Caco-2 (cell line): ENCODE measurements around the gene KCNK7. TPM values are rescaled to one million over a fixed set of nuclear protein-coding genes. Genes with fewer than 3 reads are reported as not detected.

ENCODE experiments used
- microRNA-seq: library from miRNA; unstranded; fragments of <30 nt; microRNA quantifications from one replicate; pipeline ENCODE4 v1.2.0, GENCODE V29; 2022
- total RNA-seq: library from RNA; stranded (reverse); gene quantifications from 2 replicates; pipeline ENCODE4 v1.2.3, GENCODE V29; 2022

Gene KCNK7
- total RNA-seq, 1 experiment from 2014 or later, result 0.39 TPM

Small RNAs within 50 kb of the gene (microRNA-seq; reads per million reads assigned to microRNA genes)
- not detected for gene MIR4690

Other genes starting within 250 kb of the KCNK7 start
- gene TIGD3, start 241.0 kb downstream of the KCNK7 start, total RNA-seq, result 3.0 and 3.2 TPM in 2 replicates
- gene SLC25A45, start 213.2 kb downstream of the KCNK7 start, total RNA-seq, result 8.1 and 8.5 TPM in 2 replicates
- gene FRMD8, start 209.2 kb downstream of the KCNK7 start, total RNA-seq, result 35.1 and 38.2 TPM in 2 replicates
- 235 and 254 TPM in 2 replicates for gene NEAT1, start 173.0 kb downstream of the KCNK7 start, total RNA-seq
- gene MALAT1, start 96.8 kb downstream of the KCNK7 start, total RNA-seq, result 4,797 and 4,914 TPM in 2 replicates
- 123 and 124 TPM in 2 replicates for gene SCYL1, start 70.7 kb downstream of the KCNK7 start, total RNA-seq
- 87.2 and 91.2 TPM in 2 replicates for gene LTBP3, start 37.4 kb downstream of the KCNK7 start, total RNA-seq
- 52.9 and 53.9 TPM in 2 replicates for gene ZNRD2, start 25.3 kb downstream of the KCNK7 start, total RNA-seq
- 24.0 and 26.9 TPM in 2 replicates for gene FAM89B, start 23.3 kb downstream of the KCNK7 start, total RNA-seq
- gene EHBP1L1, start 19.7 kb downstream of the KCNK7 start, total RNA-seq, result 19.2 and 19.6 TPM in 2 replicates
- gene MAP3K11, start 18.4 kb upstream of the KCNK7 start, total RNA-seq, result 80.5 and 89.2 TPM in 2 replicates
- gene PCNX3, start 20.0 kb upstream of the KCNK7 start, total RNA-seq, result 52.7 and 52.8 TPM in 2 replicates
- 30.5 and 35.1 TPM in 2 replicates for gene SIPA1, start 42.3 kb upstream of the KCNK7 start, total RNA-seq
- gene RELA, start 67.1 kb upstream of the KCNK7 start, total RNA-seq, result 51.2 and 54.9 TPM in 2 replicates
- 60.2 and 70.1 TPM in 2 replicates for gene KAT5, start 116.5 kb upstream of the KCNK7 start, total RNA-seq
- 66.7 and 76.4 TPM in 2 replicates for gene RNASEH2C, start 125.0 kb upstream of the KCNK7 start, total RNA-seq
- gene AP5B1, start 185.2 kb upstream of the KCNK7 start, total RNA-seq, result 18.2 and 19.3 TPM in 2 replicates
- 19.5 and 21.2 TPM in 2 replicates for gene OVOL1, start 191.3 kb upstream of the KCNK7 start, total RNA-seq
- not detected in 2 replicates for gene SNX32, start 238.2 kb upstream of the KCNK7 start, total RNA-seq